Osteoblast (primary cell): ENCODE data around the gene MCRIP2. TPM values are rescaled to one million over a fixed set of nuclear protein-coding genes. Genes with fewer than 3 reads are reported as not detected.

Experiments used
- DNase-seq: peaks from one replicate; pipeline ENCODE4 v3.0.0; 2011; ENCODE audit warnings: low spot score, mixed read lengths; ENCODE audit not compliant: insufficient read length; ENCODE audit errors: missing footprints
- H2AFZ ChIP-seq: 2 replicates; pipeline ENCODE4 v1.6.0; 2011; ENCODE audit warnings: mild to moderate bottlenecking, low read length
- H3K27ac ChIP-seq: 2 replicates; pipeline ENCODE4 v1.5.1; 2011; ENCODE audit warnings: mild to moderate bottlenecking, low read depth, low read length, moderate library complexity
- H3K27me3 ChIP-seq: 2 replicates; pipeline ENCODE4 v1.6.0; 2012; ENCODE audit warnings: mild to moderate bottlenecking, control low read depth, inconsistent platforms, low read length, moderate library complexity; ENCODE audit not compliant: insufficient read depth
- H3K36me3 ChIP-seq: 2 replicates; pipeline ENCODE4 v1.5.1; 2011; ENCODE audit warnings: mild to moderate bottlenecking, low read length, control low read depth, moderate library complexity; ENCODE audit not compliant: insufficient read depth
- H3K4me1 ChIP-seq: 2 replicates; pipeline ENCODE4 v1.5.1; 2011; ENCODE audit warnings: mild to moderate bottlenecking, low read length, control low read depth, moderate library complexity; ENCODE audit not compliant: insufficient read depth
- H3K4me2 ChIP-seq: 2 replicates; pipeline ENCODE4 v1.6.0; 2011; ENCODE audit warnings: mild to moderate bottlenecking, low read length; ENCODE audit not compliant: insufficient read depth
- H3K4me3 ChIP-seq: fragments of 200-600 bp; sonication (generic); 3 replicates; pipeline ENCODE4 v1.5.1; 2012; ENCODE audit warnings: mild to moderate bottlenecking, low read length, inconsistent platforms; ENCODE audit not compliant: insufficient read depth
- H3K79me2 ChIP-seq: 2 replicates; pipeline ENCODE4 v1.6.0; 2012; ENCODE audit warnings: mild to moderate bottlenecking, low read length, control low read depth, inconsistent platforms; ENCODE audit not compliant: insufficient read depth
- H3K9me3 ChIP-seq: 2 replicates; pipeline ENCODE4 v1.5.1; 2011; ENCODE audit warnings: low read depth, low read length, control low read depth
- H4K20me1 ChIP-seq: 2 replicates; pipeline ENCODE4 v1.6.0; 2012; ENCODE audit warnings: mild to moderate bottlenecking, low read length, control low read depth; ENCODE audit not compliant: insufficient read depth
- total RNA-seq: library from RNA; depleted of rRNA; stranded (reverse); fragments of >200 nt; gene quantifications from 2 replicates; pipeline ENCODE4 v1.2.3, GENCODE V29; 2012
- TF ChIP-seq, protein P1 (sequence below): IDR thresholded peaks from 2 replicates; pipeline ENCODE4 v1.5.1; 2011; ENCODE audit warnings: mild to moderate bottlenecking, low read depth, low read length, moderate library complexity; ENCODE audit errors: extremely low read depth

The MCRIP2 gene
- total RNA-seq, 1 donor = 20.3 TPM

DNA sequence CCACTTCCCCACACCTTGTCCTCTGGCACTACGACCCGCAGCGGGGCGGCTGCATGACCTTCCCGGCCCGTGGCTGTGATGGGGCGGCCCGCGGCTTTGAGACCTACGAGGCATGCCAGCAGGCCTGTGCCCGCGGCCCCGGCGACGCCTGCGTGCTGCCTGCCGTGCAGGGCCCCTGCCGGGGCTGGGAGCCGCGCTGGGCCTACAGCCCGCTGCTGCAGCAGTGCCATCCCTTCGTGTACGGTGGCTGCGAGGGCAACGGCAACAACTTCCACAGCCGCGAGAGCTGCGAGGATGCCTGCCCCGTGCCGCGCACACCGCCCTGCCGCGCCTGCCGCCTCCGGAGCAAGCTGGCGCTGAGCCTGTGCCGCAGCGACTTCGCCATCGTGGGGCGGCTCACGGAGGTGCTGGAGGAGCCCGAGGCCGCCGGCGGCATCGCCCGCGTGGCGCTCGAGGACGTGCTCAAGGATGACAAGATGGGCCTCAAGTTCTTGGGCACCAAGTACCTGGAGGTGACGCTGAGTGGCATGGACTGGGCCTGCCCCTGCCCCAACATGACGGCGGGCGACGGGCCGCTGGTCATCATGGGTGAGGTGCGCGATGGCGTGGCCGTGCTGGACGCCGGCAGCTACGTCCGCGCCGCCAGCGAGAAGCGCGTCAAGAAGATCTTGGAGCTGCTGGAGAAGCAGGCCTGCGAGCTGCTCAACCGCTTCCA, 8.1 kb upstream of the MCRIP2 start:
- no peaks in the 10 kb centered on the region for H3K27me3 ChIP-seq
- H2AFZ ChIP-seq = no peak overlapping the region
- H3K27ac ChIP-seq = no peak overlapping the region
- TF ChIP-seq, protein P1, sequence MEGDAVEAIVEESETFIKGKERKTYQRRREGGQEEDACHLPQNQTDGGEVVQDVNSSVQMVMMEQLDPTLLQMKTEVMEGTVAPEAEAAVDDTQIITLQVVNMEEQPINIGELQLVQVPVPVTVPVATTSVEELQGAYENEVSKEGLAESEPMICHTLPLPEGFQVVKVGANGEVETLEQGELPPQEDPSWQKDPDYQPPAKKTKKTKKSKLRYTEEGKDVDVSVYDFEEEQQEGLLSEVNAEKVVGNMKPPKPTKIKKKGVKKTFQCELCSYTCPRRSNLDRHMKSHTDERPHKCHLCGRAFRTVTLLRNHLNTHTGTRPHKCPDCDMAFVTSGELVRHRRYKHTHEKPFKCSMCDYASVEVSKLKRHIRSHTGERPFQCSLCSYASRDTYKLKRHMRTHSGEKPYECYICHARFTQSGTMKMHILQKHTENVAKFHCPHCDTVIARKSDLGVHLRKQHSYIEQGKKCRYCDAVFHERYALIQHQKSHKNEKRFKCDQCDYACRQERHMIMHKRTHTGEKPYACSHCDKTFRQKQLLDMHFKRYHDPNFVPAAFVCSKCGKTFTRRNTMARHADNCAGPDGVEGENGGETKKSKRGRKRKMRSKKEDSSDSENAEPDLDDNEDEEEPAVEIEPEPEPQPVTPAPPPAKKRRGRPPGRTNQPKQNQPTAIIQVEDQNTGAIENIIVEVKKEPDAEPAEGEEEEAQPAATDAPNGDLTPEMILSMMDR = no peak
- H3K4me2 ChIP-seq = no peak overlapping the region
- no peaks in the 10 kb centered on the region for H3K36me3 ChIP-seq
- no peaks in the 10 kb centered on the region for H3K9me3 ChIP-seq
- no peak for DNase-seq
- H3K79me2 ChIP-seq = peaks cover 14% of the 10 kb centered on the region
- peaks cover 6% of the 10 kb centered on the region for H3K4me1 ChIP-seq
- H4K20me1 ChIP-seq = peaks cover 4% of the 10 kb centered on the region
- no peak overlapping the region for H3K4me3 ChIP-seq

DNA sequence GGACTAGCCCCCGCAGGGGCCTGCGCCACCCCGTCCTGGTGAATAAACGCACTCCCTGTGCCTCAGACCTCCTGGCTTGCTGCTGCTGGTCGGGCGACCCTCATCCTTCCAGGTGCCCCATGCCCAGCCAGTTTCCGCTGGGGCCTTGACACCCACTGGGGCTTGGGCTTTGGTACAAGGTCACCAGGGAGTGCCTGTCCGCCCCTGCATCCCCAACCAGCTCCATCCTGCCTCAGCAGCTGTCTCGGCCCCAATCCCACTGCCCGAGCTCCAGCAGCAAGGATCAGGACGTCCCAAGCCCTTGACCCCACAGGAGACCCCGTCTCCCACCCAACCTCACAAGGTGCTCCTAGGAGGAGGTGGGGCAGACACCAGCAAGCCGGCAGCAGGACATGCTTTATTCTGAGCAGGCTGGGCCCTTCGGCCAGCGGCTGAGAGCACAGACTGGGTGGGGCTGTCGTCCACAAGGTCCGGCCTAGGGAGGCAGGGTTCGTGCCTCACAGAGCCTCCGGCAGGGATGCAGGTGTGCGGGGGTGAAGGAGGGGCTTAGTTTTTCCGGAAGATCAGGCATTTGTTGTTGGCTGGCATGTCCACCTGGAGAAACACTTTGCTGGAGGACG, 7.5 kb upstream of the MCRIP2 start:
- H3K79me2 ChIP-seq = peaks cover 14% of the 10 kb centered on the region
- H2AFZ ChIP-seq = no peak overlapping the region
- TF ChIP-seq, protein P1 = no peak

DNA sequence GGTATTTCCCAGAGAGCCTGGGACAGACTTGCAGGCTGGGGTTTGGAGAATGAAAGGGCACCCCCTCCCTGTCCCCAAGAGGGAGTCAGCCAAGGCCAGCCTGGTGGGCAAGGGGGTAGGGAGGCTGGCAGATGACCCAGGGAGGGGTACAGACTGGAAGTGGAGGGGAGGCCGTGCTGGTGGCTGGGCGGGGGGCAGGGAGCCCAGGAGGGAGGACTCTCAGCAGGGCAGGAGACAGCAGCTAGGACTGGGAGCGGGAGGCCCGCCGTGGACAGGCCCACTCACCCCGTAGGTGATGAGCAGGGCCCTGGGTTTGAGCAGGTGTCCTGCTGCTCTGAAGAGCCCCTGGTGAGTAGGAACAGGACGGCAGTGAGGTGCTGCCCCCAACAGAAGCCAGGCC, 6.6 kb upstream of the MCRIP2 start:
- H3K4me1 ChIP-seq = peaks cover 6% of the 10 kb centered on the region
- peaks cover 14% of the 10 kb centered on the region for H3K79me2 ChIP-seq
- H4K20me1 ChIP-seq = peaks cover 4% of the 10 kb centered on the region
- peak overlapping the region; percentile 90 for H3K4me3 ChIP-seq
- TF ChIP-seq, protein P1 = no peak
- DNase-seq = no peak
- no peaks in the 10 kb centered on the region for H3K9me3 ChIP-seq
- H2AFZ ChIP-seq = no peak overlapping the region
- peak overlapping the region; percentile 98 for H3K4me2 ChIP-seq
- H3K36me3 ChIP-seq = no peaks in the 10 kb centered on the region
- no peak overlapping the region for H3K27ac ChIP-seq
- H3K27me3 ChIP-seq = no peaks in the 10 kb centered on the region

More for the DNA sequence above, 7.5 kb upstream of the MCRIP2 start:
- Histone ChIP-seq H3K36me3 (no peaks in the 10 kb centered on the region), H3K27ac (no peak overlapping the region), H3K9me3 (no peaks in the 10 kb centered on the region), H4K20me1 (peaks cover 4% of the 10 kb centered on the region), H3K27me3 (no peaks in the 10 kb centered on the region), H3K4me3 (no peak overlapping the region), H3K4me1 (peaks cover 6% of the 10 kb centered on the region), H3K4me2 (no peak overlapping the region)
- DNase-seq = no peak

DNA sequence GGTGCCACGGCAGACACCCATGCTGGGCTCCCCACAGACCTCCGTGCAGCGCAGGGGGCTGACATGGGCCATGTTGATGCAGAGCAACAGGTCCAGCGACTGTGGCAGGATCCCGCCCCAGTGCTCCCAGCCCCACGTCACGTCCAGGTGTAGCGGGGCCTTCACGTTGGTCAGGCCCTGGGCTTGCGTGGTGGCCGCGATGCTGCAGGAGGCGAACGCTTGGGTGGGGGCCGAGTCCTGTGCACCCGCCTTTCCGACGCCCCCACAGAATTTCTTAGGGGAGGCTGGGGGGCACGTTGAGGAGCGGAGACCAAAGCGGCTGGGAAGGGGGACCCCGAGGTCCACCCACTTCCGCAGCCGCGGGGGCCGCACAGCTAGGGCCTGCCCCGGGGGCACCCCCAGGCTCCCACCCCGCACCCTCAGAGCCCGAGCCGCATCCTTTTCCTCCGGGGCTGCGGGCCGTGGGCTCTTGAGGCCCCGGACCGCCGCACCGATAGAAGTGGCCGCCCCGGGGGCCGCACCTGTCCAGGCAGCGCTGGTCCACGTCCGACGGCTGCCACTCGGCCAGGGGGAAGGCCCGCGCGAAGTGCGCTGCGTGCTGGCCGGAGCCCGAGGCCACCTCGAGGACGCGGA, 5.9 kb upstream of the MCRIP2 start:
- no peaks in the 10 kb centered on the region for H3K27me3 ChIP-seq
- TF ChIP-seq, protein P1 = no peak
- peak overlapping the region; percentile 86 for H3K27ac ChIP-seq
- H3K4me3 ChIP-seq = peak overlapping the region; percentile 90
- peak overlapping the region; percentile 98 for H3K4me2 ChIP-seq
- peak; percentile 93 for DNase-seq
- H2AFZ ChIP-seq = peak overlapping the region; percentile 78
- no peaks in the 10 kb centered on the region for H3K36me3 ChIP-seq
- H3K4me1 ChIP-seq = peaks cover 6% of the 10 kb centered on the region
- H3K9me3 ChIP-seq = no peaks in the 10 kb centered on the region
- H4K20me1 ChIP-seq = peaks cover 4% of the 10 kb centered on the region
- peaks cover 14% of the 10 kb centered on the region for H3K79me2 ChIP-seq
